ENCODE results near the gene DPP4.
"Not testable (repeated sequence)": the region's sequence is repeated elsewhere in the genome, so short reads cannot be mapped to it uniquely, and the experiment has no call there.

Gene DPP4

GRCh38 chr2:161987311-161987710 lies 86.7 kb downstream of the DPP4 start:
- DNase-seq, result no peak

- no peak for DNase-seq
Observed at GRCh38 chr2:161983866-161984265, 90.1 kb downstream of the DPP4 start.

- DNase-seq, result no peak
Observed at GRCh38 chr2:161983331-161983651, 90.7 kb downstream of the DPP4 start.

- no peak for DNase-seq
Observed at GRCh38 chr2:161982548-161983330, 91.3 kb downstream of the DPP4 start.

GRCh38 chr2:161981679-161982250 lies 92.2 kb downstream of the DPP4 start:
- DNase-seq, result no peak

- no peak for DNase-seq
Observed at GRCh38 chr2:161980976-161981375, 93.0 kb downstream of the DPP4 start.

GRCh38 chr2:161979490-161979889 lies 94.5 kb downstream of the DPP4 start:
- no peak for DNase-seq

- not testable (repeated sequence) for DNase-seq
Observed at GRCh38 chr2:161977926-161978325, 96.1 kb downstream of the DPP4 start.

- no peak for DNase-seq
Observed at GRCh38 chr2:161976917-161977316, 97.1 kb downstream of the DPP4 start.

- DNase-seq, result no peak
Observed at GRCh38 chr2:161976295-161976694, 97.7 kb downstream of the DPP4 start.

GRCh38 chr2:161975813-161976160 lies 98.2 kb downstream of the DPP4 start:
- no peak for DNase-seq

- no peak for DNase-seq
Observed at GRCh38 chr2:161975062-161975812, 98.8 kb downstream of the DPP4 start.

GRCh38 chr2:161974461-161974860 lies 99.6 kb downstream of the DPP4 start:
- DNase-seq, result no peak

GRCh38 chr2:161972866-161973265 lies 101.1 kb downstream of the DPP4 start:
- no peak for DNase-seq

GRCh38 chr2:161972232-161972631 lies 101.8 kb downstream of the DPP4 start:
- no peak for DNase-seq

- DNase-seq, result no peak
Observed at GRCh38 chr2:161971551-161971950, 102.5 kb downstream of the DPP4 start.

GRCh38 chr2:161969159-161969558 lies 104.9 kb downstream of the DPP4 start:
- no peak for DNase-seq

- no peak for DNase-seq
Observed at GRCh38 chr2:161965994-161966393, 108.0 kb downstream of the DPP4 start.

GRCh38 chr2:161964160-161964559 lies 109.9 kb downstream of the DPP4 start:
- DNase-seq, result no peak

GRCh38 chr2:161962160-161962559 lies 111.9 kb downstream of the DPP4 start:
- DNase-seq, result no peak

GRCh38 chr2:161961061-161961460 lies 113.0 kb downstream of the DPP4 start:
- no peak for DNase-seq

GRCh38 chr2:161956738-161957137 lies 117.3 kb downstream of the DPP4 start:
- no peak for DNase-seq

- no peak for DNase-seq
Observed at GRCh38 chr2:161955211-161955610, 118.8 kb downstream of the DPP4 start.

- DNase-seq, result no peak
Observed at GRCh38 chr2:161954103-161954502, 119.9 kb downstream of the DPP4 start.

Measured in SIG-M5 (cell line).